Measurements from ENCODE around the gene INCENP. TPM values are rescaled to one million over a fixed set of nuclear protein-coding genes. Genes with fewer than 3 reads are reported as not detected.
"Not testable (repeated sequence)": the region's sequence is repeated elsewhere in the genome, so short reads cannot be mapped to it uniquely, and the experiment has no call there.

INCENP gene
- polyA plus RNA-seq, 1 donor: 51.0 TPM

DNA sequence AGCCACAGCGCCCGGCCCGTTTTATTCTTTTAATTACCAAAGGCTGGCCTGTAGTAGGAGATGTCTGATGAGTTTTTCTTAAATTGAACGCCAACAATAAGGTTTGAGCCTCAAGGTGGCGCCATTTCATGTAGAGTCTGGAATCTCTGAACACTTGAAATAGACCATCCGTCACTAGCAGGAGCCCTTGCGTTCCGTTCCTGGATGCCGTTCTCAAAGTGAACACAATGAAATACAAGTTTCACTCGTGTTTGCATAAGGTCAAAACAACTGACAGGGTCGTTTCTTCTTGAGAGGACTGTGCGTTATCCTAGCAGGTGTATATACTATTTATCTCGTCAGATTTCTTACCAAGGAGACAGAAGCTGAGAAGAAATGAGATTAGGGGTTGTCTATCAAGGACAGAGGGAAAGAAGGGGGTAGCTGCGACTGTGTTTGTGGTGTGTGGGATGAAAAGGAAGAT lies 47.5 kb downstream of the INCENP start:
- DNase-seq: peak; percentile 91

DNA sequence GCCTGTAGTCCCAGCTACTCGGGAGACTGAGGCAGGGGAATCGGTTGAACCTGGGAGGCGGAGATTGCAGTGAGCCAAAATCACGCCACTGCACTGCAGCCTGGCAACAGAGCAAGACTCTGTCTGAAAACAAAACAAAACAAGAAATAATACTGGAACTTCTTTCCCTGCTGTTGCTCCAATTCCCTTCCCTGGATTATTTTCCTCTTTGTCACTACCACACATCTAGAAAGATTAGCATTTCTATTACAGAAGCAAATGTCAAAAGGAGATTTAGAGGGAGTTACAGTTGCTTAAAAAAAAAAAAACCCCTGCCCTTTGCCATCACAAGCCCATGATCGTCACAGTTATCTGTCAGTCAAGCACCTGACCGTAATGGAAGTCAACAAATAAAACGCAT lies 48.5 kb downstream of the INCENP start:
- DNase-seq: no peak

DNA sequence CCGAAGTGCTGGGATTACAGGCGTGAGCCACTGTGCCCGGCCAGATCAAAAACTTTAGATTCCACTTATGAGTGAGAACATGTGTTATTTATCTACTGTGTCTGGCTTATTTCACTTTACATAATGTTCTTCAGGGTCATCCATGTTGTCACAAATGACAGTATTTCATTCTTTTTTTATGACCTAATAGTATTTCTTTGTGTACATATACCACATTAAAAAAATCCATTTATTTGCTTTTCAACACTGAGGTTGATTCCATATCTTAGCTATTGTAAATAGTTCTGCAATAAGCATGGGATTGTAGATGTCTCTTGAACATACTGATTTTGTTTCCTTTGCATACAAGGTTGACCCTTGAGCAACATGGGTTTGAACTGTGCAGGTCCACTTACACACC lies 53.0 kb downstream of the INCENP start:
- no peak for DNase-seq

DNA sequence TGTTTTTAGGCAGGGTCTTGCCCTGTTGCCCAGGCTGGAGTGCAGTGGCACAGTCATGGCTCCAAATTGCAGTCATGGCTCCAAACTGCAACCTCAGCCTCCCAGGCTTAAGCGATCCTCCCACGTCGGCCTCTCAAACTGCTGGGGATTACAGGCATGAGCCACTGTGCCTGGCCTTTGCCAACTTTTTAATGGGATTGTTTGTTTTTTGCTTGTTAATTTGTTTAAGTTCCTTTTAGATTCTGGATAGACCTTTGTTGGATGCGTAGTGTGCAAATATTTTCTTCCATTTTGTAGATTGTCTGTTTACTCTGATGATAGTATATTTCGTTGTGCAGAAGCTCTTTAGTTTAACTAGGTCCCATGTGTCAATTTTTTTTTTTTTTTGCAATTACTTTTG lies 56.2 kb downstream of the INCENP start:
- DNase-seq: no peak

DNA sequence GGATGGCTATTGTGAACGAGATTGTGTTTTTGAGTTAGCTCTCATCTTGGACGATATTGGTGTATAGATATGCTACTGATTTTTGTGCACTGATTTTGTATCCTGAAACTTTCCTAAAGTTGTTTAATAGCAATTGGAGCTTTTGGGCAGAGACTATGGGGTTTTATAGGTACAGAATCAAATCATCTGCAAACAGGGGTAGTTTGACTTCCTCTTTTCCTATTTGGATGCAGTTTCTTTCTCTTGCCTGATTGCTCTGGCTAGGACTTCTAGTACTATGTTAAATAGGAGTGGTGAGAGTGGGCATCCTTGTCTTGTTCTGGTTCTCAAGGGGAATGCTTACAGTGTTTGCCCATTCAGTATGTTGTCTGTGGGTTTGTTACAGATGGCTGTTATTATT lies 57.3 kb downstream of the INCENP start:
- no peak for DNase-seq

DNA sequence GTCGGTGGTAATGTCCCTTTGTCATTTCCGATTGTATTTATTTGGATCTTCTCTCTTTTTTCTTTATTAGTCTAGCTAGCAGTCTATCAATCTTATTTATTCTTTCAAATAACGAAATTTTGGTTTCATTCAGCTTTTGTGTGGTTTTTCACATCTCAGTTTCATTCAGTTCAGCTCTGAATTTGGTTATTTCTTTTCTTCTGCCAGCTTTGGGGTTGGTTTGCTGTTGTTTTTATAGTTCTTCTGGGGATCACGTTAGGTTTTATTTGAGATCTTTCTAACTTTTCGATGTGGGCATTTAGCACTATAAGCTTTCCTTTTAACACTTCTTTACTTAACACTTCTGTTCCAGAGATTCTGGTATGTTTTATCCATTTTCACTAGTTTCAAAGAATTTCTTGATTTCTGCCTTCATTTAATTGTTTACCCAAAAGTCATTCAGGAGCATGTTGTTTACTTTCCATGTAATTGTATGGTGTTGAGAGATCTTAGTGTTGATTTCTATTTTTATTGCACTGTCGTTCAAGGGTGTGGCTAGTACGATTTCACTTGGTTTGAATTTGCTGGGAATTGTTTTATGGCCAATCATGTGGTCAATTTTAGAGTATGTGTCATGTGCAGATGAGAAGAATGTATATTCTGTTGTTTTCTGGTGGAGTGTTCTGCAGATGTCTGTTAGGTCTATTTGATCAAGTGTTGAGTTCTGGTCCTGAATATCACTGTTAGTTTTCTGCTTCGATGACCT lies 58.5 kb downstream of the INCENP start:
- no peak for DNase-seq

DNA sequence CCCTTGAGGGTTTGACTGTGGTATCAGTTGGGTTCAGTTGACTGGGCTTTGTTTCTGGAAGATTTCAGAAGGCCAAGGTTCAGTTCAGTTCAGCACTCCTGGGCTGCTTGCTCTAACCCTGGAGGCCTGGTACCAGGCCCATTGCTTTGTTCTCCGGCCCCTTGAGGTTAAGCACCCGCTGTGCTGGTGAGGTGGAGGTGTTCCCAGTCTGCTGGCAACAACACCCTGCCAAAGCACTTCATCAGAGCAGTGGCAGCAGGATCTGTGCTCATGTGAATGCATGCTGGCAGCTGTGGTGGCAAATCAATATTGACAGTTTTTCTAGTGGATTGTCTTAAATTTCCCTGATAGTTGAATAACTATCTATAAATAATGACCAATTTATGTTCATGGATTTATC lies 62.4 kb downstream of the INCENP start:
- no peak for DNase-seq

DNA sequence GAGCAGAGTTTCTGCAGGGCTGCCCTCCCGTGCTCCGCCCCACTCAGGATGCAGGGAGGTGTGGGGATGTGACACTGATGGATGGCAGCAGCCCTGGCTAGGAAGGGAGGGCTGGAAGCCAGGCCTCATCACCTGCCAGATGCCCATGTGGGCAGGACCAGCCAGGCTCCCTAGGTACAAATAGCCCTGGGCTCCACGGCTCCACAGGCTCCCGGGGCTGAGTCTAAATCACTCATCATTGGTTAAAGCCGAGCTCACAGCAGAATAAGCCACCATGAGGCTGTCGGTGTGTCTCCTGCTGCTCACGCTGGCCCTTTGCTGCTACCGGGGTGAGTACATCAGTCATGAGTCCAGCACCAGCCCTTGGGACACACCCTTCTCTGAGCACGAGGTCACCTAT lies 66.2 kb downstream of the INCENP start, which contains the start of gene SCGB1D1:
Gene SCGB1D1, plus strand, starts transcription at position 206 of the 400 bp plus-strand sequence. Its CDS starts 69 bp downstream, at position 275.
- DNase-seq: no peak

DNA sequence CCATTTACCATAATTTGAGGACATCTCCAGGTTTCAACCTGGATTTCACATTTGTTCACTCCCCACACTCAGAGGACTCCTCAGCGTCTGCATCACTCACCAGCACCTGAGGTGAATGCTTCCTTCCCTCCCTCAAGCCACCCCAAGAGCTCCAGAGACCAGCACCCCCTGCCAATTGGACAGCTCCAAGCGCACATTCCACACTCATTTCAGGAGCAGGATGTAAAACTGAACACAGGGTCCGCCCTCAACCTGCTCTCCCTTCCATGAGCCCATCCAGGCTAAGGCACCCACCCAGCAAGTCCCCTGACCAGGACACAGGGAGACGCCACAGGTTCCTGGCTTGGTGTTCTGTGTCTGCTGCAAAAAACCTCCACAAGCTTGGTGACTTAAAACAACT lies 70.1 kb downstream of the INCENP start:
- peak; percentile 30 for DNase-seq

DNA sequence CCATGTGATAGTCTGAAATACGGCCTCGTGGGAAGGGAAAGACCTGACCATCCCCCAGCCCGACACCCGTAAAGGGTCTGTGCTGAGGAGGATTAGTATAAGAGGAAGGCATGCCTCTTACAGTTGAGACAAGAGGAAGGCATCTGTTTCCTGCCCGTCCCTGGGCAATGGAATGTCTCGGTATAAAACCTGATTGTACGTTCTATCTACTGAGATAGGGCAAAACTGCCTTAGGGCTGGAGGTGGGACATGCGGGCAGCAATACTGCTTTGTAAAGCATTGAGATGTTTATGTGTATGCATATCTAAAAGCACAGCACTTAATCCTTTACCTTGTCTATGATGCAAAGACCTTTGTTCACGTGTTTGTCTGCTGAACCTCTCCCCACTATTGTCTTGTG lies 71.2 kb downstream of the INCENP start:
- DNase-seq: not testable (repeated sequence)

DNA sequence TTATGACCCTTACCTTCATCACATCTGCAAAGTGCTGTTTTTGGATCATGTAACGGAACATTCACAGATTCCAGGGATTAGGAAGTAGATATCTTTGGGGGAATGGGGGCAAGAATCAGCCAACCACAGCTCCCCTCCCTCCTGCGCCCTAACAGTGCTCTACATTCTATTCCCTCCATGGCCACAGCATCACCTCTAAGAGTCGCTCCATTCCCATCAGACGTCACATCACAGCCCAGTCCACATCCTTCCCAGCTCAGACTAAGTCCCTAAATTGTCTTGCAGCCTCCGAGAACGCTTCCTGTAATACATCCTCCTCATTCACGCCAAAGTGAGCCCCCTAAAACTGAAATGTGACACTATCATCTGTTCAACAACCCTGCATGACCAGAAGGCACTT lies 72.1 kb downstream of the INCENP start:
- DNase-seq: no peak

DNA sequence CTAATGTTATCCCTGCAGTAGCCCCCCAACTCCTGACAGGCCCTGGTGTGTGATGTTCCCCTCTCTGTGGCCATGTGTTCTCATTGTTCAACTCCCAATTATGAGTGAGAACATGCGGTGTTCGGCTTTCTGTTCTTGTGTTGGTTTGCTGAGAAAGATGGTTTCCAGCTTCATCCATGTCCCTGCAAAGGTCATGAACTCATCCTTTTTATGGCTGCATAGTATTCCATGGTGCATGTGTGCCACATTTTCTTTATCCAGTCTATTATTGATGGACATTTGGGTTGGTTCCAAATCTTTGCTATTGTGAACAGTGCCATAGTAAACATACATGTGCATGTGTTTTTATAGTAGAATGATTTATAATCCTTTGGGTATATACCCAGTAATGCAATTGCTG lies 73.6 kb downstream of the INCENP start:
- not testable (repeated sequence) for DNase-seq

DNA sequence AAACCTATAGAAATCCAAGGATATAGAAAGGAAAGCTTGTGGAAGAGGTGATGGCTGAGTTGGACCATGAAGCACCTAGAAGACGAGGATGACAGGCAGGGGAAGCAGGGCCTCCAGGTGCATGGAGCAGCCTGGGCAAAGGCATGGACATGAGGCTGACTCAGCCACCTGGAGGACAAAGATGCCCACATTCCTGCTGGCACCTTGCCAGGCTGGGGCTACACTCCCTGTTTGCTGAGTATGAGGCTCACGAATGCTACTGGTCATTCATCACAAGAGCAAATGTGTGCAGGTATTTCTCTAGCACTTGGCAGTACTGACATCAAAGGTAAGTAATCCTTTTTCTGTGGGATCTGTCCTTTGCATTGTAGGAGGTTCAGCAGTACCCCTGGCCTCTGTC lies 77.6 kb downstream of the INCENP start:
- DNase-seq: no peak

Other genes starting within 250 kb of the INCENP start
- gene FADS3, start 232.5 kb upstream of the INCENP start, polyA plus RNA-seq (ENCODE audit: insufficient read length): 13.8 TPM
- gene RAB3IL1, start 206.4 kb upstream of the INCENP start, polyA plus RNA-seq (ENCODE audit: insufficient read length): 18.7 TPM
- 4.1 TPM for gene BEST1, start 173.7 kb upstream of the INCENP start, polyA plus RNA-seq (ENCODE audit: insufficient read length)
- gene FTH1, start 156.4 kb upstream of the INCENP start, polyA plus RNA-seq (ENCODE audit: insufficient read length): 2,056 TPM
- not detected for gene SCGB1D1, start 66.2 kb downstream of the INCENP start, polyA plus RNA-seq (ENCODE audit: insufficient read length)
- 0.37 TPM for gene SCGB2A1, start 84.7 kb downstream of the INCENP start, polyA plus RNA-seq (ENCODE audit: insufficient read length)
- 0.80 TPM for gene SCGB1D2, start 118.2 kb downstream of the INCENP start, polyA plus RNA-seq (ENCODE audit: insufficient read length)
- not detected for gene SCGB2A2, start 146.1 kb downstream of the INCENP start, polyA plus RNA-seq (ENCODE audit: insufficient read length)
- not detected for gene SCGB1D4, start 175.1 kb downstream of the INCENP start, polyA plus RNA-seq (ENCODE audit: insufficient read length)
- gene ASRGL1, start 213.4 kb downstream of the INCENP start, polyA plus RNA-seq (ENCODE audit: insufficient read length): 60.7 TPM

Data from left kidney (tissue), 2 donors.